Measurements from ENCODE around the gene PELI2. TPM values are rescaled to one million over a fixed set of nuclear protein-coding genes. Genes with fewer than 3 reads are reported as not detected.

PELI2 gene
- total RNA-seq, 2 donors from 2014 or later, result 4.4 to 7.0 TPM

- TF ChIP-seq, protein P1, sequence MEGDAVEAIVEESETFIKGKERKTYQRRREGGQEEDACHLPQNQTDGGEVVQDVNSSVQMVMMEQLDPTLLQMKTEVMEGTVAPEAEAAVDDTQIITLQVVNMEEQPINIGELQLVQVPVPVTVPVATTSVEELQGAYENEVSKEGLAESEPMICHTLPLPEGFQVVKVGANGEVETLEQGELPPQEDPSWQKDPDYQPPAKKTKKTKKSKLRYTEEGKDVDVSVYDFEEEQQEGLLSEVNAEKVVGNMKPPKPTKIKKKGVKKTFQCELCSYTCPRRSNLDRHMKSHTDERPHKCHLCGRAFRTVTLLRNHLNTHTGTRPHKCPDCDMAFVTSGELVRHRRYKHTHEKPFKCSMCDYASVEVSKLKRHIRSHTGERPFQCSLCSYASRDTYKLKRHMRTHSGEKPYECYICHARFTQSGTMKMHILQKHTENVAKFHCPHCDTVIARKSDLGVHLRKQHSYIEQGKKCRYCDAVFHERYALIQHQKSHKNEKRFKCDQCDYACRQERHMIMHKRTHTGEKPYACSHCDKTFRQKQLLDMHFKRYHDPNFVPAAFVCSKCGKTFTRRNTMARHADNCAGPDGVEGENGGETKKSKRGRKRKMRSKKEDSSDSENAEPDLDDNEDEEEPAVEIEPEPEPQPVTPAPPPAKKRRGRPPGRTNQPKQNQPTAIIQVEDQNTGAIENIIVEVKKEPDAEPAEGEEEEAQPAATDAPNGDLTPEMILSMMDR (IDR thresholded peaks at IDR 0.05), result no peak
- DNase-seq (ENCODE audit: low spot score), result no peak
- H3K27me3 ChIP-seq, result no peaks in the 10 kb centered on the region
Observed at GRCh38 chr14:56284641-56285040, 166.4 kb downstream of the PELI2 start.

GRCh38 chr14:56289155-56289554 lies 170.9 kb downstream of the PELI2 start:
- Histone ChIP-seq H3K4me1 (no peaks in the 10 kb centered on the region), H3K27me3 (no peaks in the 10 kb centered on the region), H3K9me3 (no peaks in the 10 kb centered on the region), H3K36me3 (peaks cover 13% of the 10 kb centered on the region), H3K27ac (no peak overlapping the region), H3K4me3 (no peak overlapping the region)
- no peak for DNase-seq (ENCODE audit: low spot score)
- TF ChIP-seq, protein P1 (IDR thresholded peaks at IDR 0.05), result no peak

More at GRCh38 chr14:56284641-56285040, 166.4 kb downstream of the PELI2 start:
- no peaks in the 10 kb centered on the region for H3K9me3 ChIP-seq
- no peak overlapping the region for H3K27ac ChIP-seq
- H3K4me3 ChIP-seq, result no peak overlapping the region
- H3K36me3 ChIP-seq, result no peaks in the 10 kb centered on the region
- no peaks in the 10 kb centered on the region for H3K4me1 ChIP-seq

GRCh38 chr14:56290195-56290594 lies 172.0 kb downstream of the PELI2 start:
- H3K4me3 ChIP-seq, result no peak overlapping the region

DNA sequence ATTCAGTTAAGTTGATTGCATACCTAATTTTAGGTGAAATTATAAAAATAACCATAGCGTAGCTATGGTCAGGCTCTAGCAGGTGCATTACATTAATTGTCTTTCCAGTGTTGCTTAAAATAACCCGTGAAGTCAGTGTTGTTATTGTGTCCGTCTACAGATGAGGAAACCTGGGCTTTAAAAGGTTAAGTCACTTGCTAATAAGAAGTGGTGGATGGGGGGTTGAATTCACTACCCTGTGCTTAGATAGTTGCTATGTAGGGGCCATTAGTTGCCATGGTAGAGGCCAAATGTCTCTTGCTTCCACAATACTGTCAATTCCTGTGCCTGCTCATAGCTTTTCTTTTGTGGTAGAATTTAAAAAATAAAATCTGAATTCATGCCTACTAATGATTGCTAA lies 174.8 kb downstream of the PELI2 start:
- Histone ChIP-seq H3K27ac (no peak overlapping the region), H3K9me3 (no peaks in the 10 kb centered on the region), H3K4me3 (no peak overlapping the region), H3K36me3 (peaks cover 13% of the 10 kb centered on the region), H3K4me1 (no peaks in the 10 kb centered on the region), H3K27me3 (no peaks in the 10 kb centered on the region)
- TF ChIP-seq, protein P1 (IDR thresholded peaks at IDR 0.05), result no peak
- DNase-seq (ENCODE audit: low spot score), result no peak

More at GRCh38 chr14:56290195-56290594, 172.0 kb downstream of the PELI2 start:
- no peak overlapping the region for H3K27ac ChIP-seq
- no peaks in the 10 kb centered on the region for H3K27me3 ChIP-seq
- DNase-seq (ENCODE audit: low spot score), result no peak
- no peaks in the 10 kb centered on the region for H3K9me3 ChIP-seq
- TF ChIP-seq, protein P1 (IDR thresholded peaks at IDR 0.05), result no peak
- no peaks in the 10 kb centered on the region for H3K4me1 ChIP-seq
- peaks cover 13% of the 10 kb centered on the region for H3K36me3 ChIP-seq

DNA sequence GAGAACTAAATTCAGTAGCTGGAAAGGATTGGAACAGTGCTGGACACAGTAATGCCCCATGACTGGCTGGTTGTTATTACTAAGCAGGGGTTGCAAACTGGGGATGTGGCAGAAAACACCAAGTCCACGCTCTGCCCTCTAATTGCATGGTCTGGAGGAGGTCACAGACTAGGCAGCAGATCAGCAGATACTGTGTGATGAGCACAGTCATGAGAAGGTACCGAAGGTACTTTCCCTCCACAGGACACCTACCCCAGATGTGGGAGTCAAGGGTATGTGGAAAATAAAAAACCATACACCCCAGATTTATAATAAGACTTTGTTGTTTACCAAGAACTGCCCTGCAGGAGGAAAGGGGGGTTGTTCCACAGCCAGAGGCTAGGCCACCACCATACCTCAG lies 175.3 kb downstream of the PELI2 start:
- DNase-seq (ENCODE audit: low spot score), result no peak

DNA sequence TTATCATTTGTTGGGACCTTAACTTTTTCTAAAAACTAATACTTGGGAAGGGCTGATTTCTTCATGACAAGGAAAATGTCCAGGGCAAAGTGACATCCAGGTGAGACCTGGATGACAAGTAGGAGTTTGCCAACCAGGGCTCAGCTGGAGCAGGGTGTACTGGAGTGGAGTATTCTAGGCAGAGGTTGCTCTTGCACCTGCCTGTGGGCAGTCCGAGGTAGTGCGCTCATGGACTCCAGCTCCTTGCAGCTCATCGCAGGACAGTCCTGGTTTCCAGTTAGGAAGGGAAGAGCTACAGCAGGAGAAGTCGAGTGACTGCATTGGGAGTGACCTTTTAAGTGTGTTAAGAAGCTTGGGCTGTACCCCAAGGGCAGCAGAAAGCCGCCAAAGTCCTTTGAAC lies 175.9 kb downstream of the PELI2 start:
- Histone ChIP-seq H3K9me3 (no peaks in the 10 kb centered on the region), H3K27ac (no peak overlapping the region), H3K27me3 (no peaks in the 10 kb centered on the region), H3K36me3 (peaks cover 13% of the 10 kb centered on the region), H3K4me3 (no peak overlapping the region), H3K4me1 (no peaks in the 10 kb centered on the region)
- no peak for DNase-seq (ENCODE audit: low spot score)
- TF ChIP-seq, protein P1 (IDR thresholded peaks at IDR 0.05), result no peak

More for the DNA sequence above, 175.3 kb downstream of the PELI2 start:
- Histone ChIP-seq H3K27ac (no peak overlapping the region), H3K4me1 (no peaks in the 10 kb centered on the region), H3K27me3 (no peaks in the 10 kb centered on the region), H3K9me3 (no peaks in the 10 kb centered on the region), H3K36me3 (peaks cover 13% of the 10 kb centered on the region), H3K4me3 (no peak overlapping the region)
- TF ChIP-seq, protein P1 (IDR thresholded peaks at IDR 0.05), result no peak

All from right atrium auricular region (tissue), 2 donors.